HepG2 (cell line): Measurements from ENCODE around the gene PPP1R27. TPM values are rescaled to one million over a fixed set of nuclear protein-coding genes. Genes with fewer than 3 reads are reported as not detected.

Experiments used
- ARHGAP35 ChIP-seq: sonication (generic); formaldehyde crosslinking; IDR thresholded peaks from 2 replicates; pipeline ENCODE4 v1.9.0; 2022; ENCODE audit warnings: mild to moderate bottlenecking, inconsistent platforms, moderate library complexity, missing genetic modification reagents, borderline replicate concordance
- CEBPG ChIP-seq: IDR thresholded peaks from 2 replicates; pipeline ENCODE4 v1.6.1; 2016
- ELF4 ChIP-seq: sonication (generic); formaldehyde crosslinking; IDR thresholded peaks from 2 replicates; pipeline ENCODE4 v1.5.0; 2020; ENCODE audit warnings: missing genetic modification reagents, mild to moderate bottlenecking, moderate library complexity, borderline replicate concordance
- HOXA3 ChIP-seq: sonication (generic); formaldehyde crosslinking; IDR thresholded peaks from 2 replicates; pipeline ENCODE4 v1.5.0; 2020; ENCODE audit warnings: missing genetic modification reagents
- PHF21A ChIP-seq: sonication (generic); formaldehyde crosslinking; IDR thresholded peaks from 2 replicates; pipeline ENCODE4 v1.5.0; 2020; ENCODE audit warnings: mild to moderate bottlenecking, missing genetic modification reagents
- RBFOX2 ChIP-seq: fragments of 200-400 bp; formaldehyde crosslinking; IDR thresholded peaks from 2 replicates; pipeline ENCODE4 v1.6.1; 2017; ENCODE audit warnings: low read depth, mild to moderate bottlenecking, low read length
- SMAD3 ChIP-seq: sonication (generic); formaldehyde crosslinking; IDR thresholded peaks from 2 replicates; pipeline ENCODE4 v1.4.0; 2020; ENCODE audit warnings: missing genetic modification reagents
- ZFP62 ChIP-seq: sonication (generic); formaldehyde crosslinking; IDR thresholded peaks from 2 replicates; pipeline ENCODE4 v1.4.0; 2020; ENCODE audit warnings: missing genetic modification reagents
- ZMAT3 ChIP-seq: sonication (generic); formaldehyde crosslinking; conservative IDR thresholded peaks from 2 replicates; pipeline ENCODE4 v1.7.0; 2021; ENCODE audit warnings: missing genetic modification reagents
- ZNF12 ChIP-seq: sonication (generic); formaldehyde crosslinking; IDR thresholded peaks from 2 replicates; pipeline ENCODE4 v1.5.0; 2020; ENCODE audit warnings: missing genetic modification reagents
- ZNF253 ChIP-seq: sonication (generic); formaldehyde crosslinking; IDR thresholded peaks from 2 replicates; pipeline ENCODE4 v1.8.0; 2022; ENCODE audit warnings: mild to moderate bottlenecking, missing genetic modification reagents, borderline replicate concordance
- ZNF430 ChIP-seq: sonication (generic); formaldehyde crosslinking; IDR thresholded peaks from 2 replicates; pipeline ENCODE4 v1.9.0; 2021; ENCODE audit warnings: mild to moderate bottlenecking, missing genetic modification reagents
- ZNF567 ChIP-seq: sonication (generic); formaldehyde crosslinking; IDR thresholded peaks from 2 replicates; pipeline ENCODE4 v1.8.1; 2023; ENCODE audit warnings: mild to moderate bottlenecking, missing genetic modification reagents, borderline replicate concordance
- ZNF615 ChIP-seq: sonication (generic); formaldehyde crosslinking; IDR thresholded peaks from 2 replicates; pipeline ENCODE4 v1.5.0; 2020; ENCODE audit warnings: mild to moderate bottlenecking, missing genetic modification reagents, borderline replicate concordance
- ZNF678 ChIP-seq: sonication (generic); formaldehyde crosslinking; IDR thresholded peaks from 2 replicates; pipeline ENCODE4 v1.4.0; 2020; ENCODE audit warnings: mild to moderate bottlenecking, missing genetic modification reagents
- polyA plus RNA-seq, 8 experiments: library from polyadenylated mRNA; depleted of rRNA in 3 of 8; stranded (reverse) in 7 of 8; unstranded in 1 of 8; fragments of >200 nt; fragmentation: Illumina TruSeq in 4 of 8; extraction: Trizol in 4 of 8; gene quantifications; 2 replicates each; pipeline versions ENCODE4 v1.2.1 to v1.2.3, GENCODE V29; 2011 to 2016; ENCODE audit warnings: low read depth in 4 of 8, missing spikeins in 1 of 8, mixed read lengths in 1 of 8; ENCODE audit not compliant: insufficient read depth in 1 of 8
- total RNA-seq, 5 experiments: library from RNA; depleted of rRNA; stranded (reverse); fragments of >200 nt; fragmentation: Illumina TruSeq; extraction: Trizol; gene quantifications; 2 replicates each; pipeline ENCODE4 v1.2.3, GENCODE V29; 2016; ENCODE audit warnings: low read depth in 1 of 5
- TF ChIP-seq, protein P1 (sequence below): IDR thresholded peaks from 2 replicates; pipeline ENCODE4 v1.6.1; 2016; ENCODE audit warnings: mild to moderate bottlenecking, missing biosample characterization, missing genetic modification reagents
- TF ChIP-seq, protein P2 (sequence below): sonication (generic); formaldehyde crosslinking; IDR thresholded peaks from 2 replicates; pipeline ENCODE4 v1.5.0; 2020; ENCODE audit warnings: missing genetic modification reagents
- TF ChIP-seq, protein P3 (sequence below): IDR thresholded peaks from 2 replicates; pipeline ENCODE4 v1.6.1; 2012; ENCODE audit warnings: low read depth, low read length, improper control_type of control experiment
- TF ChIP-seq, protein P4 (sequence below), 2 experiments: sonication (generic) in 1 of 2; formaldehyde crosslinking in 1 of 2; IDR thresholded peaks; 2 replicates each; pipeline versions ENCODE4 v1.6.1 to v1.9.0; 2014 to 2022; ENCODE audit warnings: antibody characterized with exemption in 1 of 2, borderline replicate concordance in 1 of 2, inconsistent platforms in 1 of 2, low read depth in 1 of 2, missing genetic modification reagents in 1 of 2

PPP1R27 gene
- total and polyA plus RNA-seq, 2 of the 13 experiments (the other 11 are each of a cell fraction or from before 2014, with no cell fraction given): 0.17 to 1.00 TPM

DNA sequence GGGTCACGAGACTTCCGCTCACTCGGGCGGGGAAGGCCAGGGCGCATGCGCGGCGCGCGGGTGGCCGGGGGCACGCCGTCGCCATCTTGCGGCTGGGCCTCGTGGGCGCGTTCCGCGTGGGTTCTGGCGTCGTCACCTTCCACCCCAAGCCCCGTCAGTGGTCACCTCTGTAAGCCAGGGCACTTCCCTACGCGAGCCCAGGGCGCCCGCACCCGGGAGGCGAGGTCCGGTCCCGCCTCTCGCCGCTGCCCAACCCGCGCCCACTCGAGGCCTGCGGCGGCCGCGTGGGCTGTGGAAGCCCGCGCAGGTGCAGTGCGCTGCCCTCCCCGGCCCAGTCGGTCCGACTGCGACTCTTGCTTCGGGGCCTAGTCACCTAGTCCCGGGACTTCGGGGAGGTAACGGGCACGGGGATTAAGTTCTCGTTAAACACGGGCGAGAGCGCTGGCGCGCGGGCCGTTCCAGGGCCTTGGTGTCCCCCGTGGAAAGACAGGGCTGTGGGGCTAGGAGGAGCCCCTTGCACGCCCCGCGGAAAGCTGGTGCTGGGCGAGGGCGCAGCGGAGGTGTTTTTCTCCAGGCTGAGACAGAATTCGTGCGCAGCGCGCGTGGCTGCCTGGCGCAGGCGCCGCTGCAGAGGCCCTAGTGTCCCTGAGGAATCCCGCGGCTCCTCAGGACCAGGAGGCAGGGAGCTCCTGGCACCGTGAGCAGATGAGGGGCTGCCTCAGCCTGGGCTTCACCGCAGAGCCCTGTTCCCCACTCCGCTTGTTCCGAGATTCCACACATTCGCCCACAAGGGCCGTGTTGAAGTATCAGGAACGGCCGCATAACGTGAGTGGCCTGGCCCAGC lies 36.8 kb upstream of the PPP1R27 start (continued):
- TF ChIP-seq RBFOX2: peak; percentile 98
- peak; percentile 87 for TF ChIP-seq ZNF430 (CRISPR knock-in tag)
- peak; percentile 98 for TF ChIP-seq HOXA3
- TF ChIP-seq ARHGAP35 (CRISPR knock-in tag): peak; percentile 98
- TF ChIP-seq, protein P1, sequence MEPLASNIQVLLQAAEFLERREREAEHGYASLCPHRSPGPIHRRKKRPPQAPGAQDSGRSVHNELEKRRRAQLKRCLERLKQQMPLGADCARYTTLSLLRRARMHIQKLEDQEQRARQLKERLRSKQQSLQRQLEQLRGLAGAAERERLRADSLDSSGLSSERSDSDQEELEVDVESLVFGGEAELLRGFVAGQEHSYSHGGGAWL (CRISPR knock-in tag): peak; percentile 92
- peak; percentile 90; the same call in 1 of the 2 replicates for TF ChIP-seq ZNF567
- TF ChIP-seq ZMAT3 (CRISPR knock-in tag): peak; percentile 99
- TF ChIP-seq ZNF678: peak; percentile 58
- TF ChIP-seq ELF4 (CRISPR knock-in tag): peak; percentile 95
- TF ChIP-seq, protein P2, sequence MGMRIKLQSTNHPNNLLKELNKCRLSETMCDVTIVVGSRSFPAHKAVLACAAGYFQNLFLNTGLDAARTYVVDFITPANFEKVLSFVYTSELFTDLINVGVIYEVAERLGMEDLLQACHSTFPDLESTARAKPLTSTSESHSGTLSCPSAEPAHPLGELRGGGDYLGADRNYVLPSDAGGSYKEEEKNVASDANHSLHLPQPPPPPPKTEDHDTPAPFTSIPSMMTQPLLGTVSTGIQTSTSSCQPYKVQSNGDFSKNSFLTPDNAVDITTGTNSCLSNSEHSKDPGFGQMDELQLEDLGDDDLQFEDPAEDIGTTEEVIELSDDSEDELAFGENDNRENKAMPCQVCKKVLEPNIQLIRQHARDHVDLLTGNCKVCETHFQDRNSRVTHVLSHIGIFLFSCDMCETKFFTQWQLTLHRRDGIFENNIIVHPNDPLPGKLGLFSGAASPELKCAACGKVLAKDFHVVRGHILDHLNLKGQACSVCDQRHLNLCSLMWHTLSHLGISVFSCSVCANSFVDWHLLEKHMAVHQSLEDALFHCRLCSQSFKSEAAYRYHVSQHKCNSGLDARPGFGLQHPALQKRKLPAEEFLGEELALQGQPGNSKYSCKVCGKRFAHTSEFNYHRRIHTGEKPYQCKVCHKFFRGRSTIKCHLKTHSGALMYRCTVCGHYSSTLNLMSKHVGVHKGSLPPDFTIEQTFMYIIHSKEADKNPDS (CRISPR knock-in tag): peak; percentile 43; the same call in 1 of the 2 replicates
- TF ChIP-seq SMAD3 (CRISPR knock-in tag): no peak
- TF ChIP-seq, protein P3, sequence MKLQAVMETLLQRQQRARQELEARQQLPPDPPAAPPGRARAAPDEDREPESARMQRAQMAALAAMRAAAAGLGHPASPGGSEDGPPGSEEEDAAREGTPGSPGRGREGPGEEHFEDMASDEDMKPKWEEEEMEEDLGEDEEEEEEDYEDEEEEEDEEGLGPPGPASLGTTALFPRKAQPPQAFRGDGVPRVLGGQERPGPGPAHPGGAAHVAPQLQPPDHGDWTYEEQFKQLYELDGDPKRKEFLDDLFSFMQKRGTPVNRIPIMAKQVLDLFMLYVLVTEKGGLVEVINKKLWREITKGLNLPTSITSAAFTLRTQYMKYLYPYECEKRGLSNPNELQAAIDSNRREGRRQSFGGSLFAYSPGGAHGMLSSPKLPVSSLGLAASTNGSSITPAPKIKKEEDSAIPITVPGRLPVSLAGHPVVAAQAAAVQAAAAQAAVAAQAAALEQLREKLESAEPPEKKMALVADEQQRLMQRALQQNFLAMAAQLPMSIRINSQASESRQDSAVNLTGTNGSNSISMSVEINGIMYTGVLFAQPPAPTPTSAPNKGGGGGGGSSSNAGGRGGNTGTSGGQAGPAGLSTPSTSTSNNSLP: no peak
- no peak for TF ChIP-seq ZNF615 (CRISPR knock-in tag)
- TF ChIP-seq ZNF12: peak; percentile 43; the same call in 1 of the 2 replicates
- no peak for TF ChIP-seq ZFP62 (CRISPR knock-in tag)
- TF ChIP-seq ZNF253 (CRISPR knock-in tag): peak; percentile 89; the same call in 1 of the 2 replicates
- no peak for TF ChIP-seq CEBPG (CRISPR knock-in tag)
- TF ChIP-seq, protein P4, sequence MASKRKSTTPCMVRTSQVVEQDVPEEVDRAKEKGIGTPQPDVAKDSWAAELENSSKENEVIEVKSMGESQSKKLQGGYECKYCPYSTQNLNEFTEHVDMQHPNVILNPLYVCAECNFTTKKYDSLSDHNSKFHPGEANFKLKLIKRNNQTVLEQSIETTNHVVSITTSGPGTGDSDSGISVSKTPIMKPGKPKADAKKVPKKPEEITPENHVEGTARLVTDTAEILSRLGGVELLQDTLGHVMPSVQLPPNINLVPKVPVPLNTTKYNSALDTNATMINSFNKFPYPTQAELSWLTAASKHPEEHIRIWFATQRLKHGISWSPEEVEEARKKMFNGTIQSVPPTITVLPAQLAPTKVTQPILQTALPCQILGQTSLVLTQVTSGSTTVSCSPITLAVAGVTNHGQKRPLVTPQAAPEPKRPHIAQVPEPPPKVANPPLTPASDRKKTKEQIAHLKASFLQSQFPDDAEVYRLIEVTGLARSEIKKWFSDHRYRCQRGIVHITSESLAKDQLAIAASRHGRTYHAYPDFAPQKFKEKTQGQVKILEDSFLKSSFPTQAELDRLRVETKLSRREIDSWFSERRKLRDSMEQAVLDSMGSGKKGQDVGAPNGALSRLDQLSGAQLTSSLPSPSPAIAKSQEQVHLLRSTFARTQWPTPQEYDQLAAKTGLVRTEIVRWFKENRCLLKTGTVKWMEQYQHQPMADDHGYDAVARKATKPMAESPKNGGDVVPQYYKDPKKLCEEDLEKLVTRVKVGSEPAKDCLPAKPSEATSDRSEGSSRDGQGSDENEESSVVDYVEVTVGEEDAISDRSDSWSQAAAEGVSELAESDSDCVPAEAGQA (IDR thresholded peaks at IDR 0.05; ENCODE audit: low read depth): peak; percentile 87
- TF ChIP-seq, protein P4 (CRISPR knock-in tag; IDR thresholded peaks at IDR 0.05; ENCODE audit: borderline replicate concordance): peak; percentile 88
- TF ChIP-seq PHF21A: peak; percentile 42; the same call in 1 of the 2 replicates
